AG04449 (cell line): ENCODE results near the gene FAM174C.

Experiments
- CTCF ChIA-PET: fragments of 350-600 bp; formaldehyde crosslinking; extraction: SDS; loops from one replicate; lab custom pipeline; 2021; ENCODE audit warnings: antibody characterized with exemption; lab: Yijun Ruan, JAX
- POLR2A ChIA-PET: fragments of 400-600, 350-600 bp; formaldehyde crosslinking; extraction: SDS; loops from one replicate; lab custom pipeline; 2020; ENCODE audit warnings: antibody characterized with exemption, inconsistent platforms; lab: Yijun Ruan, JAX
- DNase-seq: peaks from one replicate; pipeline ENCODE4 v3.0.0-alpha.2; 2010; ENCODE audit warnings: low read depth, low spot score
- H3K4me3 ChIP-seq: 2 replicates; pipeline ENCODE4 v1.5.1; 2011; ENCODE audit warnings: low read depth, mild to moderate bottlenecking, control low read depth, low read length
- TF ChIP-seq, protein P1 (sequence below): IDR thresholded peaks from one replicate; pipeline ENCODE4 v1.5.1; 2011; ENCODE audit warnings: mild to moderate bottlenecking, moderate library complexity, low read length, control low read depth, inconsistent platforms; ENCODE audit not compliant: insufficient read depth; ENCODE audit errors: missing control alignments

Gene FAM174C

DNA sequence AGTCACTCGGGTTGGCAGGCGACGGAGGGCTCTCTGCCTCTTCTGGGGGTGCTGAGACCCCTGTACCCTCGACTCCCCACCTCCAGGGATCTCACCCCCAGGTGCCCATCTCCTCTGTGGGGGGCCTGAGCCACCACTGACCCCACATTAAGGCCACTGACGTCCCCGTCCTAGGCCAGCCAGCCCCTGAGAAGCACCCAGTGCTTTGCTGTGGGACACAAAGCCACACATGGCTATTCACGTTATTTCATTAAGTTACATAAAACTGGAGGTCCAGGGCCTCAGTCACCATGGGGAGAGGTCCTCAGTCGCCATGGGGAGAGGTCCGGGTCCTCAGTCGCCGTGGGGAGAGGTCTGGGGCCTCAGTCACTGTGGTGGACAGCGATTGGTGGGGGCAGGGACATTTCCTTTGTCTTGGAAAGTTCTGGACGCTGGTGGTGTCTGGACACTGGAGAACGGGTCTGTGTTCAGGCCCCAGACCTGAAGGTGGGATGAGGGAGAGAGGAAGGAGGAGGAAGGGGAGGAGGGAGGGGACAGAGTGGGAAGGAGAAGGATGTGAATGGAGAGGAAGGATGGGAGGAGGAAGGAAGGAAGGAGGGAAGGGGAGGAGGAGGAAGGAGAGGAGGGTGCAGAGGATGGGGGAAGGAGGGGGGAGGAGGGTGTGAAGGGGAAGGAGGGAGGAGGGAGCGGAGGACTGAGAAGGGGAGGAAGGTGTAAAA, 6.4 kb downstream of the FAM174C start:
- ChIA-PET CTCF (interaction anchor here (1.5 kb wide), 1 partner anchor 185 kb away, joined by 4 read pairs; no protein-coding TSS in a partner anchor), POLR2A (no interaction called here)
- H3K4me3 ChIP-seq, result no peak overlapping the region
- no peak for DNase-seq
- TF ChIP-seq, protein P1, sequence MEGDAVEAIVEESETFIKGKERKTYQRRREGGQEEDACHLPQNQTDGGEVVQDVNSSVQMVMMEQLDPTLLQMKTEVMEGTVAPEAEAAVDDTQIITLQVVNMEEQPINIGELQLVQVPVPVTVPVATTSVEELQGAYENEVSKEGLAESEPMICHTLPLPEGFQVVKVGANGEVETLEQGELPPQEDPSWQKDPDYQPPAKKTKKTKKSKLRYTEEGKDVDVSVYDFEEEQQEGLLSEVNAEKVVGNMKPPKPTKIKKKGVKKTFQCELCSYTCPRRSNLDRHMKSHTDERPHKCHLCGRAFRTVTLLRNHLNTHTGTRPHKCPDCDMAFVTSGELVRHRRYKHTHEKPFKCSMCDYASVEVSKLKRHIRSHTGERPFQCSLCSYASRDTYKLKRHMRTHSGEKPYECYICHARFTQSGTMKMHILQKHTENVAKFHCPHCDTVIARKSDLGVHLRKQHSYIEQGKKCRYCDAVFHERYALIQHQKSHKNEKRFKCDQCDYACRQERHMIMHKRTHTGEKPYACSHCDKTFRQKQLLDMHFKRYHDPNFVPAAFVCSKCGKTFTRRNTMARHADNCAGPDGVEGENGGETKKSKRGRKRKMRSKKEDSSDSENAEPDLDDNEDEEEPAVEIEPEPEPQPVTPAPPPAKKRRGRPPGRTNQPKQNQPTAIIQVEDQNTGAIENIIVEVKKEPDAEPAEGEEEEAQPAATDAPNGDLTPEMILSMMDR, result no peak

DNA sequence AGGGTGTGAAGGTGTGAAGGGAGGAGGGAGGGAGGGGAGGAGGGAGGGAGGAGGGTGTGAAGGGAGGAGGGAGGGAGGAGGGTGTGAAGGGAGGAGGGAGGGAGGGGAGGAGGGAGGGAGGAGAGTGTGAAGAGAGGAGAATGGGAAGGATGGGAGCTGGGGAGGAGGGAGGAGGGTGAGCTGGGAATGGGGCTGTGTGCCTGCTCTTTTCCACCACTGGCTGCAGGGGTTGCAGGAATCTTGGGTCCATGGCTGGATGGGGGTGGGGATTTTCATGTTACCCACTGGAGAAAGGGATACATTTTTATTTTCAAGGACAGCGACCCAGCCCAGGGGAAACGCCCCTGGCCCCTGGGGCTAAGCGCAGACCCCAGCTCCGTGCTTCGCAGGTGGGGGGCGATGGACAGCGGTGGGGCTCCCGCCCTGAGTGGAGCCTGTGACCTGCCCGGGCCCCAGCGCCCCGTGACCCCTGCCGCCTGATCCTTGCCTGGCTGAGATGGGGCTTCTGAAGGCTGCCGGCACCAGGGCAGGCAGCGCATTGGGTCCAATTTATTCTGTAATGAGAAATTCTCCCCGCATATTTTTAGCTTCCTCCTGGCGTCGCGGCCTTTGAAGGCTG, 7.4 kb downstream of the FAM174C start:
- POLR2A ChIA-PET, result no interaction called here
- CTCF ChIA-PET, result interaction anchor here (0.6 kb wide), 1 partner anchor 517 kb away, joined by 3 read pairs; no protein-coding TSS in a partner anchor

DNA sequence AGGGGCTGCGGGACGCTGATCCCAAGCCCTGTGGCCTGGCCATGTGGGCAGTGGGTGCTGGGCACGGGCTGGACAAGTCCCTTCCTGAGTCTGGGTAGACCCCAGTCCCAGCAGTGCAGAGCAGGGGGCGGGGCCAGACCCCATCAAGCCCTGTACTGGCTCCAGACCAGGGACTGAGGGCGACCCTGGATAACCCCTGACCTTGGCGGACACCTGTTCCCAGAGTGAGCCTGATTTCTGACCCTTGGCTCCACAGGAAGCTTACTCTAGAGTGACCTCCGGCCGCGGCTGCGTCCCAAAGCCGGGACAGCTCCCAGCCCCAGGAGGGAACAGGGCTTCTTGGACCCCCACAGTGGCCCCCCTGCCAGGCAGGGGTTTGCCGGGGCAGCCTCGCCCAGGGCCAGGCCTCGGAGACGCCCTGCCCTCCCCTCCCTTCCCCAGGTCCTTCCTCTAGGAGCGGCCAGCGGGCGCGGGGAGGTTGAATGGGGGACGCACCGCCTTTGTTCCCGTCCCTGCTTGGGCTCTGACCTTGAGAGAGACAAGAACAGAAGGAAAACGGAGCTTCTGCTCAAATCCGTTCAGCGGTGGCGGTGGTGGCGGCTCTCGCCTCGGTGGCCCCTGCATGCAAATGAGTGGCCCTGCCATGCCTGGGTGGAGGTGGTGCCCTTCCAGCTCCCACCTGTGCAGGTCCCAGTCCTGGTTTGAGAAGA, 8.0 kb downstream of the FAM174C start:
- CTCF ChIA-PET, result interaction anchor here (0.6 to 2.0 kb wide), 3 partner anchors 39 to 516 kb away, joined by 3 to 7 read pairs (median 3); no protein-coding TSS in a partner anchor
- no peak for DNase-seq
- TF ChIP-seq, protein P1, result no peak
- no peak overlapping the region for H3K4me3 ChIP-seq
- POLR2A ChIA-PET, result interaction anchor here (1.8 kb wide), 1 partner anchor 14 kb away, joined by 6 read pairs; the partner anchor contains the start of gene CIRBP

More for the DNA sequence above, 7.4 kb downstream of the FAM174C start:
- TF ChIP-seq, protein P1, result no peak
- H3K4me3 ChIP-seq, result no peak overlapping the region
- DNase-seq, result no peak

DNA sequence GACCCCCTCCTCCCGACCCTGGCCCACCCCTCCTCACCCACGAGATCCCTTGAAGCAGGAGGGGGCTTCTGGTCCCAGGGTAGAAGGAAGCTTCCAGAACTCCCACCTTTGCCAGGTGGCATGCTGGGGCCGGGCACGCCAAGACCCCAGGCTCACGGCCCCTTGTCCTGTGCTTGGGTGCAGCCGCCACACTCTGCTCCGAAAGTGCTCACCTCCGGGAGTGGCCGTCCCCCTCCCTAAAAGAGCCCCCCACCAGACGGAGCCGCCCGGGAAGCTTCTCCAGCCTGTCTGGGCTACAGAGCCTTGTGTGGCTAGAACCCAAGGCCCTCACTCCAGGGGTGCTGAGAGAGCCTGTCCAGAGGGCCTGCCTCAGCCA, 8.6 kb downstream of the FAM174C start:
- ChIA-PET CTCF (interaction anchor here (0.7 to 2.0 kb wide), 2 partner anchors 40 to 154 kb away, joined by 3 to 7 read pairs; no protein-coding TSS in a partner anchor), POLR2A (interaction anchor here (1.8 kb wide), 1 partner anchor 15 kb away, joined by 6 read pairs; the partner anchor contains the start of gene CIRBP)
- TF ChIP-seq, protein P1, result no peak
- no peak for DNase-seq
- no peak overlapping the region for H3K4me3 ChIP-seq

DNA sequence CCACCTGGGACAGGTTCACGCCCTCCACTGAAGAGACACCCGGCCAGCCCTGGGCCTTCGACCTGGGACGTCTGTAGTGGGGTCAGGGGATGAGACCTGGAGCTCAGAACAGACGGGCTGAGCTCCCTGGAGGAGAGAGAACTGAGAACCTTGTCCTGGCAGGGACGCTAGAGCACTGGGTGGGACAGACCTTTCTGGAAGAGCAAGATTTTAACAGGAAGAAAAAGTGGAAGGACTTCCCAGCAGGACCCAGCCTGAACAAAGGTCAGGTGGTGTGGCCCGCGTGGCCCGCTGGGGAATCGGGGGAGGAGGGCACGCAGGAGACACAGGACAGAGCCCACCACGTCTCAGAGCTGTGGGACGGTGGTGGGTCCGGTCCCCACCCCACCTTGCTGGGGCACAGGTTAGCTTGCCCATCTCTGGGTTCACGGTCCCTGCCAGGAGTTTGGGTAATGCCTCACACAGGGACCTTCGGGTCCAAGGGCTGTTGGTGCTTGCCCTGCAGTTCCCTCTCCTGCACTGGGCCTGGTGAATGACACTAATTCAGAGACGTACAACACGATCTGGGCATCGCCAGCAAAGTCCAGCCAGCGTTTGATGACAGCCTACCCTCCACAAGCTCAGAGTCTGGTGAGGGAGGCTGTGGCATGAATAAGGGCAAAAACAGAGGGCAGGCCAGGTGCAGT, 9.1 kb downstream of the FAM174C start:
- ChIA-PET CTCF (interaction anchor here (2.0 kb wide), 1 partner anchor 40 kb away, joined by 7 read pairs; no protein-coding TSS in a partner anchor), POLR2A (interaction anchor here (0.5 to 1.8 kb wide), 3 partner anchors 15 to 159 kb away, joined by 3 to 6 read pairs (median 3); partner anchors contain the start of gene CIRBP)
- no peak for DNase-seq
- TF ChIP-seq, protein P1, result no peak
- H3K4me3 ChIP-seq, result no peak overlapping the region
